SK-N-SH (cell line): Measurements from ENCODE around the gene SUCNR1.

Experiments used
- CTCF ChIP-seq: fragments of 200-600 bp; sonication (generic); IDR thresholded peaks from 2 replicates; pipeline ENCODE4 v1.6.1; 2017; ENCODE audit warnings: antibody characterized with exemption, mild to moderate bottlenecking, moderate library complexity
- EP300 ChIP-seq, 2 experiments: IDR thresholded peaks; 2 replicates each; pipeline versions ENCODE4 v1.4.0 to v1.6.1; 2012; ENCODE audit warnings: borderline replicate concordance in 1 of 2, low read depth in 1 of 2, low read length in 1 of 2
- RAD21 ChIP-seq: IDR thresholded peaks from 2 replicates; pipeline ENCODE4 v1.6.1; 2012; ENCODE audit warnings: mild to moderate bottlenecking, low read length
- USF1 ChIP-seq: IDR thresholded peaks from 2 replicates; pipeline ENCODE4 v1.4.0; 2012; ENCODE audit warnings: low read depth, borderline replicate concordance
- USF2 ChIP-seq: fragments of 150-350 bp; IDR thresholded peaks from 2 replicates; pipeline ENCODE4 v1.6.1; 2017; ENCODE audit warnings: antibody characterized with exemption, low read length, low read depth, borderline replicate concordance

- no peak for TF ChIP-seq EP300 (IDR thresholded peaks at IDR 0.05; ENCODE audit: borderline replicate concordance in 1 of 2, low read depth in 1 of 2, low read length in 1 of 2)
- no peak for TF ChIP-seq CTCF
- no peak for TF ChIP-seq USF2
- TF ChIP-seq USF1: no peak
- TF ChIP-seq RAD21: no peak
Measured at GRCh38 chr3:151878465-151878864, 5.0 kb downstream of the SUCNR1 start.
